ENCODE data around the gene TP53BP2.

- TF ChIP-seq POLR2A (IDR thresholded peaks at IDR 0.05; ENCODE audit: low read depth, low read length) = no peak
- TF ChIP-seq POLR2AphosphoS5 (IDR thresholded peaks at IDR 0.05; ENCODE audit: low read depth, low read length) = no peak
Observed at GRCh38 chr1:223745731-223746130, 100.0 kb downstream of the TP53BP2 start.

Measured in GM12892 (cell line).